ENCODE measurements around the gene HERC4. TPM values are rescaled to one million over a fixed set of nuclear protein-coding genes. Genes with fewer than 3 reads are reported as not detected.
A peak's percentile ranks its signal among the peaks of the same experiment; 100 is the strongest.

The HERC4 gene
- total RNA-seq, 1 donor from 2014 or later = 59.4 TPM

DNA sequence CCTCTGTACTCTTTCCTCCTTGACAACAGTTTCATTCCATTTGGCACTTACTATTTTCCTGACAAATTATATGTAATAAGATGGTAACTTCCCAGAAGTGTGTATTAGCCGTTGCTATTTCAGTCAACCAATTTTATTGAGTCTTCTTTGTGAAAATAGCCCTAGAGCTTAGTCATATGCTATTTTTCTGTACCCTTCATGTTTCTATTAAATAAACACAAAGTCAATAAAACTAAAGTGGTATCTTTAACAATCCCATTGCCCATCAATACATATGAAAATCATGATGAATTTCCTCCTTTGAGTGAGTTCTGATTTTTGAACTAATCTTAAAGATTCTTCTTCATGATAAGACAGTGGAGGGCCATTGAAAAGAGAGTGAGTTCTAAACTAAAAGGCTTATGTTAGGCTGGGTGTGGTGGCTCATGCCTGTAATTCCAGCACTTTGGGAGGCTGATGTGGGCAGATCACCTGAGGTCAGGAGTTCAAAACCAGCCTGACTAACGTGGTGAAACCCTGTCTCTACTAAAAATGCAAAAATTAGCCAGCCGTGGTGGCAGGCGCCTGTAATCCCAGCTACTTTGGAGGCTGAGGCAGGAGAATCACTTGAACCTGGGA is 28.3 kb upstream of the HERC4 start:
- no peak overlapping the region for H3K4me3 Mint-ChIP-seq (ENCODE audit: unreplicated experiment)
- no peak for DNase-seq (ENCODE audit: extremely low spot score, unreplicated experiment)
- H3K4me1 Mint-ChIP-seq (ENCODE audit: unreplicated experiment) = peaks cover 62% of the 10 kb centered on the region
- no peaks in the 10 kb centered on the region for H3K27me3 Mint-ChIP-seq (ENCODE audit: unreplicated experiment)
- no peaks in the 10 kb centered on the region for H3K9me3 Mint-ChIP-seq (ENCODE audit: unreplicated experiment)
- TF ChIP-seq, protein P1, sequence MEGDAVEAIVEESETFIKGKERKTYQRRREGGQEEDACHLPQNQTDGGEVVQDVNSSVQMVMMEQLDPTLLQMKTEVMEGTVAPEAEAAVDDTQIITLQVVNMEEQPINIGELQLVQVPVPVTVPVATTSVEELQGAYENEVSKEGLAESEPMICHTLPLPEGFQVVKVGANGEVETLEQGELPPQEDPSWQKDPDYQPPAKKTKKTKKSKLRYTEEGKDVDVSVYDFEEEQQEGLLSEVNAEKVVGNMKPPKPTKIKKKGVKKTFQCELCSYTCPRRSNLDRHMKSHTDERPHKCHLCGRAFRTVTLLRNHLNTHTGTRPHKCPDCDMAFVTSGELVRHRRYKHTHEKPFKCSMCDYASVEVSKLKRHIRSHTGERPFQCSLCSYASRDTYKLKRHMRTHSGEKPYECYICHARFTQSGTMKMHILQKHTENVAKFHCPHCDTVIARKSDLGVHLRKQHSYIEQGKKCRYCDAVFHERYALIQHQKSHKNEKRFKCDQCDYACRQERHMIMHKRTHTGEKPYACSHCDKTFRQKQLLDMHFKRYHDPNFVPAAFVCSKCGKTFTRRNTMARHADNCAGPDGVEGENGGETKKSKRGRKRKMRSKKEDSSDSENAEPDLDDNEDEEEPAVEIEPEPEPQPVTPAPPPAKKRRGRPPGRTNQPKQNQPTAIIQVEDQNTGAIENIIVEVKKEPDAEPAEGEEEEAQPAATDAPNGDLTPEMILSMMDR (IDR thresholded peaks at IDR 0.05) = no peak
- H3K27ac Mint-ChIP-seq (ENCODE audit: unreplicated experiment) = peak overlapping the region; percentile 46
- no peaks in the 10 kb centered on the region for H3K36me3 Mint-ChIP-seq (ENCODE audit: unreplicated experiment)

DNA sequence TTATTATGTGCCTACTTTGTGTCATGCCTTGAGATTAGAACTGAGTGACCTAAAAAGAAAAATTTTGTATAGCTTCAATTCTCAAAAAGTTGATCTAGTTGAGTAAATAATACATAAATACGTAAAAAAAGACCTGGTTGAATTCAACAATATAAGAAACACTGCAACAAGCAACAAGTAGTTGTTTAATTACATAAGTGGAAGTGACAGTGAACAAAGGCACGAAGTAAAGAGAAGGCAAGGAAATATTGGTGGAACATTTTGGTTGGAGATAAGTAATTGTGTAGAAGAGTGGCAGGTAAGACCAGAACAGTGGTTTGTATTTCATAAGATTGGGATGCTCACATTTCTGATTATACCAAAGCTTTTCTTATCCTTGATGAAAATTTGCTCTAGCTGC is 26.0 kb upstream of the HERC4 start:
- H3K9me3 Mint-ChIP-seq (ENCODE audit: unreplicated experiment) = no peaks in the 10 kb centered on the region
- TF ChIP-seq, protein P1 (IDR thresholded peaks at IDR 0.05) = no peak
- peaks cover 50% of the 10 kb centered on the region for H3K4me1 Mint-ChIP-seq (ENCODE audit: unreplicated experiment)
- no peak overlapping the region for H3K27ac Mint-ChIP-seq (ENCODE audit: unreplicated experiment)
- H3K36me3 Mint-ChIP-seq (ENCODE audit: unreplicated experiment) = no peaks in the 10 kb centered on the region
- no peaks in the 10 kb centered on the region for H3K27me3 Mint-ChIP-seq (ENCODE audit: unreplicated experiment)
- no peak for DNase-seq (ENCODE audit: extremely low spot score, unreplicated experiment)
- no peak overlapping the region for H3K4me3 Mint-ChIP-seq (ENCODE audit: unreplicated experiment)

DNA sequence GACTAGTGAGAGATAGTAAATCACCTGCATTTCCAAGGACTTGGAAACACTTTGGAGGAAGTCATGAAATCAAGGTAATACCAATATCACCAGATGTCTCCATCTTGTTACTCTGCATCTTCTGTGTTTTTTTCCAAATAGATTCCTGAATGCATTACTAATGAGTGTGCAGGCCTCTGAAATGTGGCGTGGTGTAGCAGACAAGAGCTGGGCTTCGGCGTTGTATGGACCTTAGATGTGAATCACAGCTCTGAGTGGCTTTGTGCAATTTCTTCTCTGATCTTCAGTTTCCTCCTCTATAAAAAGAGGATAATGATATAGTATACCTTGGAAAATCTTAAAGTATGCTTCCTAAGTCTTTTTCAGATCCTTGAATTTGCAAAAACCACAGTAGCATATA is 24.7 kb upstream of the HERC4 start:
- Mint-ChIP-seq H3K9me3 (ENCODE audit: unreplicated experiment) (no peaks in the 10 kb centered on the region), H3K27ac (ENCODE audit: unreplicated experiment) (no peak overlapping the region), H3K4me3 (ENCODE audit: unreplicated experiment) (no peak overlapping the region), H3K27me3 (ENCODE audit: unreplicated experiment) (no peaks in the 10 kb centered on the region), H3K36me3 (ENCODE audit: unreplicated experiment) (no peaks in the 10 kb centered on the region), H3K4me1 (ENCODE audit: unreplicated experiment) (peaks cover 48% of the 10 kb centered on the region)
- DNase-seq (ENCODE audit: extremely low spot score, unreplicated experiment) = no peak
- TF ChIP-seq, protein P1 (IDR thresholded peaks at IDR 0.05) = no peak

DNA sequence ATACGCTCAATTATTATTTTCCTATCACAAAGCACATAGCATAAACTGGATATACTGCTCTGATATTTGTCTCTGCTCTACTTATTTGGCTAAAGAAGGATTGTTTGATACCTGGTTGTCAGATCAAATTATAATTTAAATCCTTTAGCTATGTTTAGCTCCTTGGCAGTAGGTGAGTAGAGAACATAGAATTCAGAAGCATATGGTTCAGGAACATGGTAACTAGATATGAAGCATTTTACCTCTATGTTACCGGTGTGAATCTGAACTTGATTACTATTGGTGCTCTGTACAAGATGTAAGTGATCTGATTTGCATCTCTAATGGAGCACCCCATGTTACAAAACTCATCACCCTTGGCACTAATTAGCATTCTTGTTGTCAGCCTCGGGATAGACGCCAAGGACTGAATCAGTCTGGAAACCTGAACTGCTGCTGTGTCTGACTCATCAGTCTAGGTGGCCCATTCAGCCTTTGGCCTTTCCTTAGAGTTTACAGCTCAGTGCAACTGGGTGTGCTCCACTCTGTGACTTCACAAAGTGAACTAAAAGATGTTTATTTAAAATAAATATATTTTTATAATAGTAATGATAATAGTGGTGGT is 21.9 kb upstream of the HERC4 start:
- DNase-seq (ENCODE audit: extremely low spot score, unreplicated experiment) = no peak
- TF ChIP-seq, protein P1 (IDR thresholded peaks at IDR 0.05) = no peak
- H3K4me3 Mint-ChIP-seq (ENCODE audit: unreplicated experiment) = no peak overlapping the region
- no peaks in the 10 kb centered on the region for H3K36me3 Mint-ChIP-seq (ENCODE audit: unreplicated experiment)
- peaks cover 29% of the 10 kb centered on the region for H3K4me1 Mint-ChIP-seq (ENCODE audit: unreplicated experiment)
- no peaks in the 10 kb centered on the region for H3K9me3 Mint-ChIP-seq (ENCODE audit: unreplicated experiment)
- no peaks in the 10 kb centered on the region for H3K27me3 Mint-ChIP-seq (ENCODE audit: unreplicated experiment)
- H3K27ac Mint-ChIP-seq (ENCODE audit: unreplicated experiment) = no peak overlapping the region

DNA sequence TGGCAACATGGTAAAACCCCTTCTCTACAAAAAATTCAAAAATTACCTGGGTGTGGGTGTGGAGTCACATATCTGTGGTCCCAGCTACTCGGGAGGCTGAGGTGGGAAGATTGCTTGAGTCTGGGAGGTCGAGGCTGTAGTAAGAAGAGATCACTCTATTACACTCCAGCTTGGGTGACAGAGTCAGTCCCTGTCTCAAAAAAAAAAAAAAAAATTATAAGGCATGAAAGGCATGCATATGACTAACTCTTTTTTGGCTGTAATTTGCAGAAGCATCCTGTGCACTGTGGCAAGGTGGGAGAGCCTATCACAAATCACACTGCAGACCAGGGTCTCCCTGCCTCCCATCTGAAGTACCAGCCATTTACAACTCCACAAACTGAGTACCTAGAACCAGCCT is 20.1 kb upstream of the HERC4 start:
- Mint-ChIP-seq H3K27ac (ENCODE audit: unreplicated experiment) (peak overlapping the region; percentile 52), H3K4me1 (ENCODE audit: unreplicated experiment) (peaks cover 19% of the 10 kb centered on the region), H3K4me3 (ENCODE audit: unreplicated experiment) (no peak overlapping the region), H3K27me3 (ENCODE audit: unreplicated experiment) (no peaks in the 10 kb centered on the region), H3K9me3 (ENCODE audit: unreplicated experiment) (no peaks in the 10 kb centered on the region), H3K36me3 (ENCODE audit: unreplicated experiment) (no peaks in the 10 kb centered on the region)
- DNase-seq (ENCODE audit: extremely low spot score, unreplicated experiment) = no peak
- TF ChIP-seq, protein P1 (IDR thresholded peaks at IDR 0.05) = no peak

All from osteocyte (in vitro differentiated cells).